Measurements from ENCODE around the gene TMEM196. TPM values are rescaled to one million over a fixed set of nuclear protein-coding genes. Genes with fewer than 3 reads are reported as not detected.
A peak's percentile ranks its signal among the peaks of the same experiment; 100 is the strongest.

TMEM196 gene
- total RNA-seq, 1 experiment from 2014 or later = not detected

DNA sequence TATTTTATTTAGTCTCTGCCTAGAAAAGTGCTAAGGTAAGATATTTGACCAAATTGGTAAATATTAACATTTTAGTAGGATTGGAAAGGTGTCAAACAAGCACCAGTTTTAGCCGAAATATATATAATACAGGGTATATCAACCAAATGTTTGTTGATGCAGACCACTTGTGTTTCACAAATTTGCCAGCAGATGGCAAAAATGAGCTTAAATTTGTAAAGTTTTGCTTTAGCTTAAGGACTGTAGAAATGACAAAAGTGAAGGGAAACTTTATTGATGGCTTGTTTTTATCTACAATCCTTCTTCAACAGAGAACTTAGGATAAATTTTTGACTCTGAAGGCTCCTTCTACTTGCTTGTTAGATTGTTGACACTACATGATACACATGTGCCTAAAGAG lies 59.7 kb downstream of the TMEM196 start:
- Histone ChIP-seq H3K18ac (ENCODE audit: insufficient read length, low read depth, low read length) (no peak overlapping the region), H3K79me2 (ENCODE audit: insufficient read depth, low read length) (peaks cover under 1% of the 10 kb centered on the region; the same call in 1 of the 2 replicates), H2BK20ac (ENCODE audit: low read depth, low read length, poor library complexity, severe bottlenecking) (no peak overlapping the region), H4K8ac (replicated peaks; ENCODE audit: insufficient read length, low read depth, low read length) (no peak overlapping the region), H2BK120ac (ENCODE audit: low read depth, low read length, poor library complexity, severe bottlenecking) (no peak overlapping the region), H2BK12ac (ENCODE audit: insufficient read length, low read depth, low read length) (no peak overlapping the region), H2AFZ (ENCODE audit: low read length) (no peak overlapping the region), H3T11ph (ENCODE audit: low read length) (no peak overlapping the region), H4K5ac (ENCODE audit: insufficient read length, low read depth, low read length) (no peak overlapping the region), H2BK15ac (ENCODE audit: low read depth, low read length) (no peak overlapping the region), H3K27ac (ENCODE audit: insufficient read length, low read depth, low read length) (no peak overlapping the region), H3K9ac (ENCODE audit: extremely low read depth, insufficient read length, low read length) (no peak overlapping the region), H3K4me1 (ENCODE audit: insufficient read depth, low read length) (peaks cover 4% of the 10 kb centered on the region; the same call in 1 of the 2 replicates), H3K9me3 (ENCODE audit: control insufficient read depth, low read depth, low read length) (no peaks in the 10 kb centered on the region), H3K4me2 (ENCODE audit: insufficient read depth, insufficient read length, low read length) (no peak overlapping the region), H3K79me1 (ENCODE audit: insufficient read depth, low read depth, low read length, poor library complexity, severe bottlenecking) (no peaks in the 10 kb centered on the region), H3K23ac (ENCODE audit: insufficient read length, low read depth, low read length) (no peak overlapping the region), H4K20me1 (ENCODE audit: control insufficient read depth, insufficient read depth, insufficient read length) (no peaks in the 10 kb centered on the region), H3K4ac (ENCODE audit: low read depth, low read length) (no peak overlapping the region), H3K23me2 (ENCODE audit: insufficient read length, low read depth, low read length, poor library complexity, severe bottlenecking) (no peaks in the 10 kb centered on the region), H3K27me3 (ENCODE audit: insufficient read depth, low read length) (no peaks in the 10 kb centered on the region), H2AK5ac (ENCODE audit: insufficient read length, low read length) (no peak overlapping the region), H2BK5ac (ENCODE audit: insufficient read length, low read length) (no peak overlapping the region), H3K14ac (ENCODE audit: insufficient read depth, low read length) (no peak overlapping the region), H4K91ac (ENCODE audit: insufficient read length, low read depth, low read length) (no peak overlapping the region), H3K56ac (ENCODE audit: insufficient read length, low read depth, low read length) (no peak overlapping the region)
- Mint-ChIP-seq H3K27ac (no peak overlapping the region), H3K27me3 (ENCODE audit: low read depth) (peaks cover 14% of the 10 kb centered on the region), H3K9me3 (no peaks in the 10 kb centered on the region), H3K4me3 (no peak overlapping the region), H3K4me1 (peaks cover 4 to 9% of the 10 kb centered on the region in 2 experiments), H3K36me3 (ENCODE audit: insufficient read depth in 1 of 3, low read depth in 3 of 3) (no peaks in the 10 kb centered on the region)
- DNase-seq = no peak
- WGBS (ENCODE audit: extremely low coverage, insufficient read length, low lambda C conversion rate) = no CpG with 5 or more reads among the region's 1 CpG
- TF ChIP-seq, protein P1, sequence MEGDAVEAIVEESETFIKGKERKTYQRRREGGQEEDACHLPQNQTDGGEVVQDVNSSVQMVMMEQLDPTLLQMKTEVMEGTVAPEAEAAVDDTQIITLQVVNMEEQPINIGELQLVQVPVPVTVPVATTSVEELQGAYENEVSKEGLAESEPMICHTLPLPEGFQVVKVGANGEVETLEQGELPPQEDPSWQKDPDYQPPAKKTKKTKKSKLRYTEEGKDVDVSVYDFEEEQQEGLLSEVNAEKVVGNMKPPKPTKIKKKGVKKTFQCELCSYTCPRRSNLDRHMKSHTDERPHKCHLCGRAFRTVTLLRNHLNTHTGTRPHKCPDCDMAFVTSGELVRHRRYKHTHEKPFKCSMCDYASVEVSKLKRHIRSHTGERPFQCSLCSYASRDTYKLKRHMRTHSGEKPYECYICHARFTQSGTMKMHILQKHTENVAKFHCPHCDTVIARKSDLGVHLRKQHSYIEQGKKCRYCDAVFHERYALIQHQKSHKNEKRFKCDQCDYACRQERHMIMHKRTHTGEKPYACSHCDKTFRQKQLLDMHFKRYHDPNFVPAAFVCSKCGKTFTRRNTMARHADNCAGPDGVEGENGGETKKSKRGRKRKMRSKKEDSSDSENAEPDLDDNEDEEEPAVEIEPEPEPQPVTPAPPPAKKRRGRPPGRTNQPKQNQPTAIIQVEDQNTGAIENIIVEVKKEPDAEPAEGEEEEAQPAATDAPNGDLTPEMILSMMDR (conservative IDR thresholded peaks at IDR 0.05) = peak; percentile 64

Data from H9 (cell line).